Activated CD4-positive, alpha-beta T cell treated with anti-CD3 and anti-CD28 coated beads for 4 hours (primary cell): ENCODE measurements around the gene GALNT9.

Source experiments
- DNase-seq, 2 donors: peaks; one replicate each; pipeline ENCODE4 v3.0.0-alpha.2; 2020

GALNT9 gene

GRCh38 chr12:132178801-132179401 lies 150.5 kb downstream of the GALNT9 start:
- peak; percentile 53 to 63 for DNase-seq

DNA sequence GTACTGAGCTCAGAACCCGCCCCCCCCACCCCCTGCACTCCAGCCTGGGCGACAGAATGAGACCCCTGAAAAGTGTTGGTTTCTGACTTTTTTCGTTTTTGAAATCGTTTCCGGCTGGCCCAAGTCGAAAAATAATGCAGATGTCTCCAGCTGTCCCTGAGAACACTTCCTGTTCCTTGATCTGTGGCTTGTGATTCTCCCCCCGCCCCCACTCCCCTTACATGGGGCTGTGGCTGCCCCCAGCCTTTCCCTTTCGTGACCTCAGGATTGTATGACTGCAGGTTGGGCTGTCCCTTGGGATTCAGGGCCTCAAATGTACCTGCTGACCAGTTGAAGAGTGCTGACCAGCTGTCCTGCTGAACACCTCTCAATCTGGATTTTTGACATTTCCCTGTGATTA lies 151.1 kb downstream of the GALNT9 start:
- no peak for DNase-seq

- DNase-seq: no peak
Observed at GRCh38 chr12:132176920-132177551, 152.4 kb downstream of the GALNT9 start.

DNA sequence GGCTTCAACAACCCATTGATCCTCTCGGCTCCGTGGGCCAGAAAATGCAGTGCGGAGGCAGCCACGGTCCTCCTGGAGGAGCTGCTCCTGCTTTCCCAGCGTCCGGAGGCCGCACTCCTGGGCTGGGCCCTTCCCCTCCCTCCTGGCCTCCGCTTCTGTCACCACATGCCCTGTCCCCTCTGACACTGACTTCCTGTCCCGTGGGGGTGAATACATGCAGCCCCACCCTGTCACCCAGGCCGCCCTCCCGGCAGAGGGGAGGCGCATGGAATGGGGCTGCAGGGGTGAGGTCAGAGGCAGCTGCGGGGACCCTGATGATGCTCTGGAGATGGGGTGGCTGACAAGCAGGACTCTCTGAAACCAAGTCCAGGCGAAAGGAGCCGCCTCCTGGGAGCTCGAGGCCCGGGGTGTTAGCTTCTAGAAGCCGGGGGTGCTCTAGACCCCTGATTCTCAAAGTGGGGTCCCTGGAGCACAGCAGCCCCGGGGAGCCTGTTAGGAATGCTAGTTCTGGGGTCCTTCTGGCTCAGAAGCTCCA lies 152.9 kb downstream of the GALNT9 start:
- no peak for DNase-seq

DNA sequence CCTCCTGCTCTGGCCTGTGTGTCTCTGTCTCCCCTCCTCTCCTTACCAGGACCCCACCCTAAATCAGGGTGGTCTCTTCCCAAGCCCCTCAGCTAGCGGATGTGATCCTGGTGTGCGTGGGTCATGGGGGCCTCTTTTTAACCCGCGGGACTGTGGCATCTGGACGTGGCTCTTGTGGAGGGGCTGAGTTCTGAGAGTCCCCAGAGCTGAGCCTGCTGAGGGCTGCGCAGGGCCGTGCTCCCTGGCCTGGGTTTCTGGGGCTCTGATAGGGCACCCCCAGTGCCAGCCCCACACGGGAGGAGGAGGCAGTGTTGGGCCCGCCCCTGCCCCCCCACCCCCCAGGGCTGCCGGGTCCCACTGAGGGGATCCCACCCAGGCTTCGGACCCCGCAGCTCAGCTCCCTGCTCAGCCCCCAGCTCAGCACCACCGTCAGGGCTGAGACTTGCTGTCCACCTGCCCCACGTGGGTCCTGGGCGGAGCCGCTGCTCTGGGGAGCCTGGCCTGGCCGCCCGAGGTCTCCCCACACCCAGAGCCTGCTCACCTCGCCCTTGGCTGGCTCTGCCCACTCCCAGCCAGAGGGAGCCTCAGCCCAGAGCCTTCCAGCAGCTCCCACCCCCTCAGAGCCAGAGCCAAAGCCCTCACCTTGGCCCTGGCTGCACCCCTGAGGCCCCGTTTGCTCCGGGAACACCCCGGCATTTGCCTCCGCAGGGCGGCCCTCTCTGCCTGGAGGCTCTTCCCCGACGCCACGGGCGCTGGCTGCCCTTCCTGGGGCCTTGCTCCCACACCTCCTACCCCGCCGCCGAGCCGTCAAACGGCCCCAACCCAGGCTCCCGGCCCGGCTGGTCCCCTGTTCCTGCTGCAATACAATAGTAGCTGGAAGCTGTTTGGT lies 153.6 kb downstream of the GALNT9 start:
- DNase-seq: no peak

DNA sequence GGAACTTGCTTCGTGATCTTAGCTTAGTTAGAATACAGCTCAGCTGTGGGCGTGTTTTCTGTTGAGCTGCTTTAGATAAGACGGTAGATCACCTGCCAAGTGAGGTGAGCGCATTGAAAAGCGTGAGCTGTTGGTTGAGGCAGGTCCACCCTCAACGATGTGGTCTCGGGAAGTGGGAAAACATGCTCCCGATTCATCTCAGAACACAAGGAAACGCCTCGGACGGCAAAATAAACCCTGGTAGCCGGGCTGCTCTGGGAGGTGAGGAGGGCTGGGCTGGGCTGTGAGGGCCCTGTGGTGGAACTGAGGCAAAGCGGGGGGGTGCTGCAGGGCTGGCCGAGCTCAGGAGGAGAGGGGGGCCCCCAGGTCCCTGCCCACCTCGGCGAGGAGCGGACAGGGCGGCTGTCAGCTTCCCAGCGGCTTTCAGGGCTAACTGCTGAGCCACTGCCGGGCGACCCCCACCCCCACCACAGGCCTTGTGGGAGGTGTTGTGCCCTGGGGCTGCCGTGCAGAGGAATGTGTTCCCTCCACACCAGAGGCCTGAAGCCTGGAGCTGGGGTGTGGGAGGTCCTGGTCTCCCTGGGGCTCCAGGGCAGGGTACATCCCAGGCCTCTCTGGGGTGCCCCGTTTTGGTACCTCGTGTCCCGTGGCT lies 154.4 kb downstream of the GALNT9 start:
- DNase-seq: no peak

GRCh38 chr12:132174015-132174838 lies 155.2 kb downstream of the GALNT9 start:
- DNase-seq: no peak

GRCh38 chr12:132173135-132174014 lies 156.0 kb downstream of the GALNT9 start:
- no peak for DNase-seq

- DNase-seq: no peak
Observed at GRCh38 chr12:132172619-132173018, 156.8 kb downstream of the GALNT9 start.

DNA sequence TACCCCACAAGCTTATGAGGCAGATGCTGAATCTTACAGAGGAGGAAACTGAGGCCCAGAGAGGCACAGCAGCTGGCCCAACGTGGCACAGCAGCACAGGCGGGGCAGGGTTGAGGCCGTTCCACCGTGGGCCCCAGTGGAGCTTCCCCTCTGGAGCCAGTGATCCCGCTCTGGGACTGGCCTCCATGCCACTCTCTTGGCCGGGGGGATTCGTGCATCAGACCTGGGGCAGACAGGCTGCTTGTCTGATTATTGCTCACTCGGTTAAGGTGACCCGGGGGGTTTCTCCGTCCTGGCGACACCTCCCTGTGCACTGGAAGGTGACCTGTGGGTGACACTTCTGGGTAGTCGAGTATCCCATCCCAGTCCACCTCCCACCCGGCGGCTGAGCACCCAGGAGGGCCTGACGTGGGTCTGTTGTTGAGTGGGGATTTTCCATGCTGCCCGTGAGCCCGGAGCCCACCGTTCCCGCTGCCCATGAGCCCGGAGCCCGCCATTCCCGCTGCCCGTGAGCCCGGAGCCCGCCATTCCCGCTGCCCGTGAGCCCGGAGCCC lies 157.3 kb downstream of the GALNT9 start:
- no peak for DNase-seq

DNA sequence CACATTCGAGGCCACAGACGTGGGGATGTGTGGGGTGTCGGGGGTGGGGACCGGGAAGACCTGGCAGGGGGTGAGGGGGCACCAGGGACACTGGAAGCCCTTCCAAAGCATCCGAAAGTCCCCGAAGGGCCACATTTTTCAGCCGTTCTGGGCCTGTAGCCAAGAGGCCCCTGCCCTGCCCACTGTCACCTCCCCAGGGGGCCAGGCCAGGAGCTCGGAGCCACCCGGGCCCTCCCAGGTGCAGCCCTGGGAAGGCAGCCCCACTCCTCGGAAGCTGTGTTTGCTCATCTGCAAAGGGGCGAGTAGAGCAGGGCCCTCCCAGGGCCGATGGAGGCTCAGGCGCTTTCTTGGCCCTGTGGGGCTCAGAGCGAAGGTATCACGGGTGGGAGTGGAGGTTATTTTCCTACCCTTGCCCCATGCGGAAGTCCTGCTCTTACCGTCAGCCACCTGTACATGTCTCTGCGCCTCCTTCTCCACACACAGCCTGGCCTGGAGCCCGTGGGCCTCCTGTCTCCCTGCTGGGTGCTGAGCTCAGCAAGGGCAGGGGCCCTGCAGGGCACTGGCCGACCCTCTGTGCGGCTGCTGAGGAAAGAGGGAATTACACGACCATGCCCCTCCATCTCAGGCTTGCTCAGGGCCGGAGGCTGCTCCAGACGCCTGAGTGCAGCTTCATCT lies 158.0 kb downstream of the GALNT9 start:
- no peak for DNase-seq

GRCh38 chr12:132170637-132171292 lies 158.6 kb downstream of the GALNT9 start:
- no peak for DNase-seq

DNA sequence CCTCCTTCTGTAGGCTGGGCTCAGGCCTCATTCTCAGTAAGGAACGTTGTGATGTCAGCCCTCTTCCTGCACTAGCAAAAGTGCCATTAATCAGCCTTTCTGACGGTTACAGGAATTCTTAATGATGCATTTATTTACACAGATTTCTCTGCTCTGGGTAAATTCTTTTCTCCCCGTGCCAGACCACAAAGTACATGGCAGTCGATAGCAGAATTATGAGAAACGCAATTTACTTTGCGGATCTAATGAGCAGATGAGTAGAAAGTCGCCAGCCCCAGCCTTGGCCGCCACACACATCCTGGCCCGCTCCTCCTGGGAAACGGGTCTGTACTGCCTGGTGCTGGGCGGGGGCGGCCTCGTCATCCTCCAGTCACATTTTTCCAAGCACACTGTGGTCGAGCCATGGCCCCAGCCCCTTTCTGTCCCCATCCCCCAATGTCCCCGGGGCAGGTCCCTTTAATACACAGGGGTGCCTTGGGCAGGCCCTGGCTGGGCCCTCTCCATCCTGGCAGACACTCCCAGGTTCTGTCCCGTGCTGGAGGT lies 159.2 kb downstream of the GALNT9 start:
- no peak for DNase-seq

DNA sequence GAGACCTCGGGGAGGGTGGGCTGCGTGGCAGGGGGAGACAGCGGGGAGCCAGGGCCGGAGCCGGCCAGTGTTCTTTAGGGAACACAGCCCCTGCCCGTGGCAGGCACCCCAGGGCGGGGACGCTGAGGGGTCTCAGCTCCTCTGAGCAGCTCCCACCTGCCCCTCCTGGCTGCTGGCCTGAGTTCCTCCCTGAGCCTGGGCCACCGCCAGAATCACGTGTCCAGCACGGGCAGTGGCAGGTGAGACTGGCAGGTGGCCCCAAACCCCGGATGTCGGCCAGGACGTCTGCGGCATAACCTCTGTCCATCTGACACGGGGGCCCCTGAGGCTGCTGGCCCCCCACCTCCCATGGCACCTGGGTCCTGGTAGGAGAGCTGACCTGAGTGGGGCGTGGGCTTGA lies 160.0 kb downstream of the GALNT9 start:
- DNase-seq: no peak

DNA sequence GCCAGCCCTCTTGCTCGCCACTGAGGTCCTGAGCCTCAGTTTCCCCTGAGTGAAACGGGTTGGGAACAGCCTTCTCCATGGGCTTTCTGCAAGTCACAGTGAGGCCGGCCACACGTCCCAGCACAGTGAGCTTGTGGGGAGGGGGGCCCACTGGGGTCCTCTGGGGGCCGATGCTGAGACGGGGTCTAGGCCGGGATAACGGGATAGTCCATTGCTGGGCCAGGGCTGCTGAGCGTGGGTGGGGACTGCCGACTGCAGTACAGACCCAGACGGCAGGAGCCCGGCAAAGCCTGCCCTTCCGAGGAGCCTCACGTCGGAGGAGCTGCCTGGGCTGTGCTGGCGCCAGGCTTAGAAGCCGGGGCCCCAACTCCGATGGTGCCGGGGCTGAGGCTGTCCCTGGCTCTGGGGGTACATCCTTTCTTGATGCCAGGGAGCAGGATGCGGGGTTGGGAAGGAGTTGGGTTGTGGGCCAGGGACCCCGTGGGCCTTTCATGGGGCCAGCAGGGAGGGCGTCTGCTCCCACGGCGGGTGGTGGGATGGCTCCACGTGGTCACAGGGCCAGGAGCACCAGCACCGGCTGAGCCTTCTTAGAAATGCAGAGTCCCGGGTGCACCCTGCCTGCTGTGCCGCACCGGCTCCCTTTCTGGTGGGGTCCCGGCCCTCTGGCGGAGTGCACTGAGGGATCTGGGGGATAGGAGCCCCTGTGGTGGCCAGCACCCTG lies 160.9 kb downstream of the GALNT9 start:
- DNase-seq: no peak

DNA sequence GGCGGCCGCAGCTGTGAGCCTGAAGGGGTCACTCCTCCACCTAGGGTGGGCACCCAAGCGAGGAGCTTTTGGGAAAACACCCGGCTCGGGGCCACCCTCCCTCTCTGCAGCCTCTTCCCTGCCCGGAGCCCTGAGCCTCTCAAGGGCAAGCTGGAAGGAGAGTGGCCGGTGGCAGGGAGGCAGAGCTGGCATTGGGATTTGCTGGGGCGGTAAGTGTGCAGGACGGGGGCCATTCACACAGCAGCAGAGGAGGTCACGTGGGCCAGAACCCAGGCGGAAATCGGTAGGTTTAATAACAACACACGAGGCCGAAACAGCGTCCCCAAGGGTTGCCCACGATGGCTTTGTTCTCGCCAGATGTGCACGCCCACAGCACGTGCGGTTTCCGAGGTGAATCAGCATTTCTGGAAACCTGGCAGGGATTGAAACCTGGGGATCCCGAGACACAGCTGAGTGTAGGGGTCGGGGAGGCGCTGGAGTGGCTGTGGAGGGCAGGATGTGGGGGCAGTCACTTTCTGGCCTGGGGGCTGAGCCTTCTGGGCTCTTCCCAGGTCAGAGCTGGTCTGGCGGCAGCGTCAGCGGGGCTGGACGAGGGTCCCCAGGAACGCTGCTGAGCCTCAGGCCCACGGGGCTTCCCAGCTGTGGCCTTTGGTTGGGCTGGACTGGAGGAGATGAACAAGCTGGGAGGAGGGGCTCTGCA lies 161.6 kb downstream of the GALNT9 start:
- no peak for DNase-seq

DNA sequence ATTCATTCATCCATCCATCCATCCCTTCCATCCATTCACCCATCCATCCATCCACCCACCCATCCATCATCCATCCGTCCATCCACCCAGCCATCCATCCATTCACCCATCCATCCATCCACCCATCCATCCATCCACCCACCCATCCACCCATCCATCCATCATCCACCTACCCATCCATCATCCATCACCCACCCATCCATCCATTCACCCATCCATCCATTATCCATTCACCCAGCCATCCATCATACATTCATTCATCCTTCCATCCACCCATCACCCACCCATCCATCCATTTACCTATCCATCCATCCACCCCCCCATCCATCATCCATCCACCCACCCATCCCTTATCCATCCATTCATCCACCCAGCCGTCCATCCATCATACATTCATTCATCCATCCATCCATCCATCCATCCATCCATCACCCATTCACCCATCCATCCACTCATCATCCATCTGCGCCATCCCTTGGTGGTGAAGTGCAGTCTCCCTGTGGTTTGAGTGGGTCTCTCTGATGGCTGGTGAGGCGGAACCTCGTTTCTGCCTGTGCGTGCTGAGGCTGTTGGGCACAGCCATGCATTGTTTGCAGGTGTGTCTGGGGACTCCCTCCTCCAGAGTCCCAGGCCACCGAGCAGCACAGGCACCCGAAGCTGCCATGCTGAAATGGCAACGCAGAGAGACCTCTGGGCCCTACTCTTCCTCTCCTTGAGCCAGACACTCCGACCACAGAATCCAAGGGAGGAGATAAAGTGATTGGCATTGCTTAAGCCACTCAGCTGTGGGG lies 162.4 kb downstream of the GALNT9 start:
- no peak for DNase-seq
